ENCODE data around the gene WNT10A.

Gene WNT10A

GRCh38 chr2:218895759-218896500 lies 15.3 kb downstream of the WNT10A start:
- Histone ChIP-seq H2BK12ac (ENCODE audit: low read length) (peak overlapping the region; percentile 32), H4K8ac (ENCODE audit: low read depth, low read length) (no peak overlapping the region), H3K4ac (ENCODE audit: low read depth, low read length) (no peak overlapping the region), H3K79me1 (ENCODE audit: low read length) (peaks cover 5% of the 10 kb centered on the region), H2BK5ac (ENCODE audit: low read depth, low read length, poor library complexity) (no peak overlapping the region), H3K4me3 (ENCODE audit: low read depth, low read length) (no peak overlapping the region), H3K36me3 (ENCODE audit: control insufficient read depth in 1 of 2, insufficient read depth in 2 of 2, low read length in 2 of 2) (no peaks in the 10 kb centered on the region), H3K14ac (ENCODE audit: low read length) (no peak overlapping the region), H2BK120ac (ENCODE audit: insufficient read depth, low read length, poor library complexity) (peak overlapping the region; percentile 24), H4K12ac (ENCODE audit: low read depth, low read length) (no peak overlapping the region), H3K9me3 (ENCODE audit: insufficient read depth, low read depth, low read length) (peaks cover 3% of the 10 kb centered on the region), H3K23ac (ENCODE audit: low read length) (no peak overlapping the region), H2AFZ (ENCODE audit: insufficient read depth, low read length, poor library complexity) (no peak overlapping the region), H3K9ac (ENCODE audit: low read length) (no peak overlapping the region), H3K18ac (ENCODE audit: low read length) (no peak overlapping the region), H4K91ac (ENCODE audit: low read depth, low read length) (peak overlapping the region; percentile 72), H2AK5ac (ENCODE audit: low read length) (no peak overlapping the region), H3K27ac (ENCODE audit: low read depth, low read length) (no peak overlapping the region), H3K27me3 (ENCODE audit: insufficient read depth, low read length) (peaks cover 44% of the 10 kb centered on the region), H3K4me2 (ENCODE audit: low read length) (peak overlapping the region; percentile 68), H3K4me1 (ENCODE audit: control insufficient read depth in 1 of 2, insufficient read depth in 2 of 2, low read length in 2 of 2) (peaks cover 35 to 47% of the 10 kb centered on the region in 2 experiments), H3K79me2 (ENCODE audit: control insufficient read depth, insufficient read depth, low read length, poor library complexity) (no peaks in the 10 kb centered on the region)
- WGBS (ENCODE audit: extremely low coverage, insufficient coverage, insufficient read length): no CpG with 5 or more reads among the region's 8 CpGs
- DNase-seq: no peak

DNA sequence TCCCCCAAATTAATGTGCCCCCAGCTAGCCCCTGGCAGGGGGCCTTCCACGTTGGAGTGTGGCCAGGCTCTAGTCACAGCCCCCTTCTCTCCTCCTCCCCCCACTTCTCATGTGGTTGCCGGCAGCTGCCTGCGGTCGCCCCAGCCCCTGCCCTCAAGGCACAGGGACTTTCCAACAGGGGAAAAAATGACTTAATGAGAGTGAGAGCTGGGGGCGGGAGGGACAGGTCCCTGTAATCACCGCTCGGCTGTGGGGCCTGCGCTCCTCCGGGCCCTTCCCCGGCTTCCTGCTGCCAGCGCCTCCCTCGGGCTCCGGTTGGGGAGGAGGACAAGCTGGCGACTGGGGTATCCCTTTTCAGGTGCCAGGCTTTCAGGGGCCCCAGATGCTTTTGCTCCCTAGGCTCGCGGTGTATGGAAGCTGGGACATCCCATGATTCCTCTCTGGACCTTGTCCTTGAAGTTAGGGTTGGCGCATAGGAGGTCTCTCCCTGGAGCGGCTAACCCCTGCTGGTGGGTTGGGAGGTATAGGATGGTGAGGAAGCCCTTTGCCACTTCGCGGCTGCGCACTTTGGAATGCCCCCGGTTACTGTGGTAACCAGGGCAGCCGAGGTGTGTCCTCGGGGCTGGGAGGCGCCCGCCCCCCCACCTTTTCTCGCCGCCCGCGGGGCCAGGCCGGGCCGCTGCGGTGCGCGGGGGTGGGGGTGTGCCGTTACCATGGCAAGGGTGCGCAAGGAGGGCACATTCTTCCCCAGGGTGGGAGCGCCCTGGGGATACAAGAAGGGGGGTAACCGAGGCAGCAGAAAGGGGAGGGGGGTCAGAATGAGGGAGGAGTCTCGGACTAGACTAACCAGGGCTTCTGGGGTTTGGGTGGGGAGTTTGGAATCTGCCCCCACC lies 16.1 kb downstream of the WNT10A start:
- WGBS (ENCODE audit: extremely low coverage, insufficient coverage, insufficient read length): no CpG with 5 or more reads among the region's 40 CpGs
- peak overlapping the region; percentile 24 for H2BK120ac ChIP-seq (ENCODE audit: insufficient read depth, low read length, poor library complexity)

DNA sequence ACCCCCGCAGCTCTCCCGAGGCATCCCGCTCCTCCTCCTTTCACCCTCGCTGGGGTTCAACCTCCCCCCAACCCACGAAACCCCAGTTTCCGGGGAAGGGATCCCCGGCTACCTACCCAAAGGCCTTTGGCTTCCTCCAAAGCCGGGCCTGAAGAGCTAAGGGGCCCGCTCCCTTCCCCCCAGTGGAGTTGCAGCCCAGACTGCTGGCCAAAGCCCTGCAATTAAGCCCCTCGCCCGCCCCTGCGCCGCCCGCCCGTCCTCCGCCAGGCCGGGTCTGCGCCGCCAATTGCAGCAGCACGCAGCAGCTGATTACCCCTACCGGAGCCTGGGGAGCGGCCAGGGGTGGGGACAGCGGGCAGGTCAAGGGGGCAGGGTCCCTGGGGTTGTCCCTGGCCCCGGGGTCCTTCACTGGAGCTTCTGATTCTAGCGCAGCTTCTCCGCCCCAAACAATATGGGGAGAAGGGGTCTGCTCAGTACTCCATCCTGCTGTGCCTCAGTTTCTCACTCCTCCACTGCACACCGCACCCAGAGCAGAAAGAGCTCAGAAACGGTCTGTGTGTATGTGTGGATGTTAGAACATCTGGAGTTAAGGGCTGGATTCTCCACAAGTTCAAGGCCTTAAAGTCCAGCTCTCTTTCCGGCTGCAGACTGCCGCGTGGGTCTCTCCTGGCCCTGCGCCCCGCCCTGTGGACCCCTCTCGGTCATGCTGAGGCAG lies 16.9 kb downstream of the WNT10A start:
- Histone ChIP-seq H3K36me3 (ENCODE audit: control insufficient read depth in 1 of 2, insufficient read depth in 2 of 2, low read length in 2 of 2) (no peaks in the 10 kb centered on the region), H3K27me3 (ENCODE audit: insufficient read depth, low read length) (peaks cover 29% of the 10 kb centered on the region), H2BK12ac (ENCODE audit: low read length) (no peak overlapping the region), H2AFZ (ENCODE audit: insufficient read depth, low read length, poor library complexity) (no peak overlapping the region), H2BK120ac (ENCODE audit: insufficient read depth, low read length, poor library complexity) (peak overlapping the region; percentile 24), H4K12ac (ENCODE audit: low read depth, low read length) (no peak overlapping the region), H3K79me1 (ENCODE audit: low read length) (peaks cover 5% of the 10 kb centered on the region), H3K9ac (ENCODE audit: low read length) (no peak overlapping the region), H3K79me2 (ENCODE audit: control insufficient read depth, insufficient read depth, low read length, poor library complexity) (no peaks in the 10 kb centered on the region), H3K23ac (ENCODE audit: low read length) (no peak overlapping the region), H3K4ac (ENCODE audit: low read depth, low read length) (no peak overlapping the region), H2AK5ac (ENCODE audit: low read length) (no peak overlapping the region), H3K9me3 (ENCODE audit: insufficient read depth, low read depth, low read length) (peaks cover 4% of the 10 kb centered on the region), H3K27ac (ENCODE audit: low read depth, low read length) (no peak overlapping the region), H3K18ac (ENCODE audit: low read length) (no peak overlapping the region), H3K4me1 (ENCODE audit: control insufficient read depth in 1 of 2, insufficient read depth in 2 of 2, low read length in 2 of 2) (peaks cover 35 to 46% of the 10 kb centered on the region in 2 experiments), H4K8ac (ENCODE audit: low read depth, low read length) (no peak overlapping the region), H2BK5ac (ENCODE audit: low read depth, low read length, poor library complexity) (no peak overlapping the region), H3K14ac (ENCODE audit: low read length) (no peak overlapping the region), H3K4me3 (ENCODE audit: low read depth, low read length) (no peak overlapping the region), H4K91ac (ENCODE audit: low read depth, low read length) (peak overlapping the region; percentile 25), H3K4me2 (ENCODE audit: low read length) (peak overlapping the region; percentile 68)
- no peak for DNase-seq
- WGBS (ENCODE audit: extremely low coverage, insufficient coverage, insufficient read length): no CpG with 5 or more reads among the region's 34 CpGs

More for the DNA sequence above, 16.1 kb downstream of the WNT10A start:
- Histone ChIP-seq H4K8ac (ENCODE audit: low read depth, low read length) (no peak overlapping the region), H3K9ac (ENCODE audit: low read length) (no peak overlapping the region), H3K23ac (ENCODE audit: low read length) (no peak overlapping the region), H3K9me3 (ENCODE audit: insufficient read depth, low read depth, low read length) (peaks cover 4% of the 10 kb centered on the region), H3K79me1 (ENCODE audit: low read length) (peaks cover 5% of the 10 kb centered on the region), H3K4me3 (ENCODE audit: low read depth, low read length) (peak overlapping the region; percentile 25), H2AK5ac (ENCODE audit: low read length) (no peak overlapping the region), H2BK5ac (ENCODE audit: low read depth, low read length, poor library complexity) (peak overlapping the region; percentile 22), H3K36me3 (ENCODE audit: control insufficient read depth in 1 of 2, insufficient read depth in 2 of 2, low read length in 2 of 2) (no peaks in the 10 kb centered on the region), H3K4me2 (ENCODE audit: low read length) (peak overlapping the region; percentile 68), H3K14ac (ENCODE audit: low read length) (peak overlapping the region; percentile 12), H4K91ac (ENCODE audit: low read depth, low read length) (peak overlapping the region; percentile 25), H4K12ac (ENCODE audit: low read depth, low read length) (no peak overlapping the region), H3K27me3 (ENCODE audit: insufficient read depth, low read length) (peaks cover 37% of the 10 kb centered on the region), H3K18ac (ENCODE audit: low read length) (peak overlapping the region; percentile 20), H3K4ac (ENCODE audit: low read depth, low read length) (no peak overlapping the region), H3K27ac (ENCODE audit: low read depth, low read length) (peak overlapping the region; percentile 48), H3K4me1 (ENCODE audit: control insufficient read depth in 1 of 2, insufficient read depth in 2 of 2, low read length in 2 of 2) (peaks cover 35 to 47% of the 10 kb centered on the region in 2 experiments), H2AFZ (ENCODE audit: insufficient read depth, low read length, poor library complexity) (peak overlapping the region; percentile 23), H3K79me2 (ENCODE audit: control insufficient read depth, insufficient read depth, low read length, poor library complexity) (no peaks in the 10 kb centered on the region), H2BK12ac (ENCODE audit: low read length) (peak overlapping the region; percentile 10)
- peak; percentile 32 to 47 for DNase-seq

Measured in trophoblast cell (in vitro differentiated cells and primary cell).